Activated CD4-positive, alpha-beta T cell treated with anti-CD3 and anti-CD28 coated beads for 36 hours (primary cell): ENCODE data around the gene APBA3. TPM values are rescaled to one million over a fixed set of nuclear protein-coding genes. Genes with fewer than 3 reads are reported as not detected.
A peak's percentile ranks its signal among the peaks of the same experiment; 100 is the strongest.
"Not testable (repeated sequence)": the region's sequence is repeated elsewhere in the genome, so short reads cannot be mapped to it uniquely, and the experiment has no call there.

ENCODE experiments used
- ATAC-seq: fragments of 200-7000 bp; cut with Tn5 transposase; one replicate; pipeline ENCODE4 v1.10.0; 2021; ENCODE audit warnings: mild to moderate bottlenecking, moderate library complexity
- CTCF ChIA-PET: fragments of 350-600 bp; sonication (Branson Sonifier 250); formaldehyde crosslinking; loops from one replicate; lab custom pipeline; 2021; ENCODE audit warnings: antibody characterized with exemption; lab: Charles Lee
- POLR2A ChIA-PET: fragments of 350-600 bp; sonication (Branson Sonifier 250); formaldehyde crosslinking; loops from one replicate; lab custom pipeline; 2021; ENCODE audit warnings: antibody characterized with exemption, inconsistent platforms; lab: Charles Lee
- DNase-seq: peaks from one replicate; pipeline ENCODE4 v3.0.0-alpha.2; 2020
- H3K27ac Mint-ChIP-seq: one replicate; pipeline ENCODE4 v1.8.0; 2021; ENCODE audit warnings: mixed read lengths
- H3K27me3 Mint-ChIP-seq: one replicate; pipeline ENCODE4 v1.8.0; 2021; ENCODE audit warnings: mixed read lengths
- H3K36me3 Mint-ChIP-seq: one replicate; pipeline ENCODE4 v1.8.0; 2021; ENCODE audit warnings: low read depth, mixed read lengths
- H3K4me1 Mint-ChIP-seq: one replicate; pipeline ENCODE4 v1.8.0; 2021; ENCODE audit warnings: mixed read lengths
- H3K4me3 Mint-ChIP-seq: one replicate; pipeline ENCODE4 v1.8.0; 2021; ENCODE audit warnings: mild to moderate bottlenecking, moderate library complexity, mixed read lengths
- H3K9me3 Mint-ChIP-seq: one replicate; pipeline ENCODE4 v1.8.0; 2021; ENCODE audit warnings: low read depth, mixed read lengths
- intact Hi-C, 2 experiments: fragments of 100-400 bp; cut with DNase I in 1 of 2; cut with micrococcal nuclease in 1 of 2; formaldehyde crosslinking; loops; one replicate each; pipeline versions ENCODE4 v1.14.2 to v1.15.1; 2022 to 2024; cut with DNase I, micrococcal nuclease
- total RNA-seq, 2 experiments: library from RNA; stranded (reverse); gene quantifications; one replicate each; pipeline ENCODE4 v1.2.3, GENCODE V29; 2021

Gene APBA3
- total RNA-seq, 2 experiments from 2014 or later = 29.8 to 37.1 TPM

DNA sequence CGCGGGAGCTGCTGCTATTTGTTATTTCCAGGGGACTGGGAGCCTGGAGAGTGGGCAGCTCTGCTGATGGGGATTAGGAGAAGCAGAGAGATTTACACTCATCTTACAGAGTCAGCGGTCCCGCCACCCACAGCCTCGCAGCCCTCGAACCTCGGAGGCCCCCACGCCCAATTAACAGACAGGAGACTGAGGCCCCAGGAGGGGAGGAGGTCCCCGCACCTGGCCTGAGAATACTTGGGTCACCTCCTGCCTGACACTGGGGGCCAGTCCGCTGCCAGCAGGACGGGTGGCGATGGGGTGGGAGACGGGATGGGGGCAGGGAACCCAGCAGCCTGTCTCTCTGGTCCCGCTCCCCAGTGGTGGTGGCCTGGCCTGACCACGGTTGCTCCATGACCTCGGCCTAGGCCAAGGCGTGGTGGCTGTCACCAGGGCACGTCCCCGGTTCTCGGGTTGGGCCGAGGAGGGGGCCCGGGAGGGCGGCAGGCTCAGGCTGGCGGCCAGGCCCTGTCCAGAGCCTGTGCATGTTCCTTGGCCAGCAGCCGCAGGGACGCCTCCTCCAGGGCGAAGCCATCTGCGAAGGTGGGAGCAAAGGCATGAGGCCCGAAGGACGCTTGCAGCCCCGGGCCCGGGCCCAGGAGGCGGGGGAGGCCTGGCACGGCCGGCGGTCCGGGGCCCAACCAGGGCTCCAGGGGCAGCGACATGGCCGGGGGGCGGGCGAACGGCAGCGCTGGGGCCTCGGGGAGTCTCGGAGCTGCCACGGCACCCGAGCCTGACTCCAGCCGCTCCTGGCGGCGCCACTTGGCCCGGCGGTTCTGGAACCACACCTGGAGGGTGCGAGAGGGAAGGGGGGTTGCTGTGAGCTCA is 8.9 kb upstream of the APBA3 start:
- ChIA-PET POLR2A (interaction anchor here (0.6 kb wide), 1 partner anchor 551 kb away, joined by 3 read pairs; no protein-coding TSS in a partner anchor), CTCF (no interaction called here)
- no peaks in the 10 kb centered on the region for H3K27me3 Mint-ChIP-seq
- H3K4me3 Mint-ChIP-seq = no peak overlapping the region
- peaks cover 8% of the 10 kb centered on the region for H3K4me1 Mint-ChIP-seq
- intact Hi-C loops = no loop called here
- H3K36me3 Mint-ChIP-seq = peaks cover 14% of the 10 kb centered on the region
- no peak for ATAC-seq
- no peaks in the 10 kb centered on the region for H3K9me3 Mint-ChIP-seq
- no peak overlapping the region for H3K27ac Mint-ChIP-seq
- DNase-seq = no peak

DNA sequence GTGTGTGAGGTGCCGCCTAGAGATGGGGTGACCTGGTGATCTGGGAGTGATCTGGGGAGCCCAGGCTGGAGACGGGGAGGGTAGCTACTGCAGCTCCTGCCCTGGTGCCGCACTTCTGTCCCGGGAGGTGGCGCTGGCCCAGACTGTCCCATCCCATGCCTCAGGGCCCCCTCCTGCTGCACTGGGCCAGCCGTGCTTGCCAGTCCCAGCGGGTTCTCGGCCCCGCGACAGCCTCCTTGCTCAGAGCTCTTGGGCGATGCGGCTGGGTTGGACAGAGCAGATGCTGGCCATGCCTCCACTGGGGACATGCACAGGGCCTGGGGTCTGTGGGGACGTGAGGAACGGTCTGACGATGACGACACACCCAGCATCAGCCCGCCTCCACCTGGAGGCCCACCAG is 8.0 kb upstream of the APBA3 start:
- peaks cover 8% of the 10 kb centered on the region for H3K4me1 Mint-ChIP-seq
- ATAC-seq = no peak
- H3K4me3 Mint-ChIP-seq = no peak overlapping the region
- CTCF ChIA-PET = no interaction called here
- no peak overlapping the region for H3K27ac Mint-ChIP-seq
- DNase-seq = no peak
- intact Hi-C loops = no loop called here
- POLR2A ChIA-PET = interaction anchor here (0.6 kb wide), 2 partner anchors 14 to 551 kb away, joined by 3 read pairs; no protein-coding TSS in a partner anchor
- no peaks in the 10 kb centered on the region for H3K9me3 Mint-ChIP-seq
- H3K27me3 Mint-ChIP-seq = no peaks in the 10 kb centered on the region
- peaks cover 14% of the 10 kb centered on the region for H3K36me3 Mint-ChIP-seq

GRCh38 chr19:3768748-3769099 is 7.2 kb upstream of the APBA3 start:
- POLR2A ChIA-PET = interaction anchor here (0.6 kb wide), 1 partner anchor 15 kb away, joined by 3 read pairs; no protein-coding TSS in a partner anchor
- no peak for DNase-seq
- no peak for ATAC-seq
- CTCF ChIA-PET = no interaction called here
- no peaks in the 10 kb centered on the region for H3K9me3 Mint-ChIP-seq
- intact Hi-C loops = no loop called here
- peaks cover 14% of the 10 kb centered on the region for H3K36me3 Mint-ChIP-seq
- no peak overlapping the region for H3K4me3 Mint-ChIP-seq
- no peaks in the 10 kb centered on the region for H3K27me3 Mint-ChIP-seq
- peaks cover 8% of the 10 kb centered on the region for H3K4me1 Mint-ChIP-seq
- H3K27ac Mint-ChIP-seq = no peak overlapping the region

GRCh38 chr19:3768015-3768747 is 6.7 kb upstream of the APBA3 start:
- DNase-seq (no peak), ATAC-seq (no peak)
- Mint-ChIP-seq H3K4me1 (peaks cover 10% of the 10 kb centered on the region), H3K9me3 (no peaks in the 10 kb centered on the region), H3K36me3 (peaks cover 14% of the 10 kb centered on the region), H3K27ac (no peak overlapping the region), H3K27me3 (no peaks in the 10 kb centered on the region), H3K4me3 (no peak overlapping the region)
- ChIA-PET CTCF (no interaction called here), POLR2A (no interaction called here)
- intact Hi-C loops = no loop called here

DNA sequence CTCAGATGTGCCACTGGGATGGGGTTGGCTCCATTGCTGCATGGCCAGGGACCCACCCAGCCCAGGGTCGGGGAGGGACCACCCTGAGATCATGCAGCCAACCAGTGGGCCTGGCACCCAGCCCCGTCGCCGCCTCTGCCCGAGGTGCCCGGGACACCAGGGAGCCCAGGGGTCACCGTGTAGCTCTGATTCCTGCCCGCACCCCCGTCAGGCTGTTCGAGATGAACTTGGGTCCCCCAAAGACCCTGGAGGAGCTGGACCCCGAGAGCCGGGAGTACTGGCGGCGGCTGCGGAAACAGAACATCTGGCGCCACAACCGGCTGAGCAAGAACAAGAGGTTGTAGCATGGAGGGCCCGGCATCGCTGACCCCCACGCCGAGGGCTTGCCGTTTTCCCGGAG is 5.6 kb upstream of the APBA3 start:
- ATAC-seq = no peak
- peaks cover 14% of the 10 kb centered on the region for H3K36me3 Mint-ChIP-seq
- H3K27ac Mint-ChIP-seq = no peak overlapping the region
- no peak overlapping the region for H3K4me3 Mint-ChIP-seq
- POLR2A ChIA-PET = no interaction called here
- CTCF ChIA-PET = no interaction called here
- H3K27me3 Mint-ChIP-seq = no peaks in the 10 kb centered on the region
- DNase-seq = no peak
- H3K4me1 Mint-ChIP-seq = peaks cover 12% of the 10 kb centered on the region
- no peaks in the 10 kb centered on the region for H3K9me3 Mint-ChIP-seq
- intact Hi-C loops = no loop called here

- intact Hi-C loops = no loop called here
Observed at GRCh38 chr19:3766520-3766919, 5.0 kb upstream of the APBA3 start.

GRCh38 chr19:3765757-3766156 is 4.3 kb upstream of the APBA3 start:
- CTCF ChIA-PET, POLR2A ChIA-PET, H3K27me3 Mint-ChIP-seq, H3K4me3 Mint-ChIP-seq, H3K9me3 Mint-ChIP-seq, H3K27ac Mint-ChIP-seq, intact Hi-C loops, DNase-seq, ATAC-seq: not testable (repeated sequence)
- Mint-ChIP-seq H3K36me3 (peaks cover 18% of the 10 kb centered on the region), H3K4me1 (peaks cover 18% of the 10 kb centered on the region)

More at GRCh38 chr19:3766520-3766919, 5.0 kb upstream of the APBA3 start:
- Mint-ChIP-seq H3K36me3 (peaks cover 14% of the 10 kb centered on the region), H3K27ac (peak overlapping the region; percentile 55), H3K4me1 (peaks cover 17% of the 10 kb centered on the region), H3K4me3 (no peak overlapping the region), H3K9me3 (no peaks in the 10 kb centered on the region), H3K27me3 (no peaks in the 10 kb centered on the region)
- POLR2A ChIA-PET = no interaction called here
- CTCF ChIA-PET = no interaction called here
- ATAC-seq (no peak), DNase-seq (no peak)

DNA sequence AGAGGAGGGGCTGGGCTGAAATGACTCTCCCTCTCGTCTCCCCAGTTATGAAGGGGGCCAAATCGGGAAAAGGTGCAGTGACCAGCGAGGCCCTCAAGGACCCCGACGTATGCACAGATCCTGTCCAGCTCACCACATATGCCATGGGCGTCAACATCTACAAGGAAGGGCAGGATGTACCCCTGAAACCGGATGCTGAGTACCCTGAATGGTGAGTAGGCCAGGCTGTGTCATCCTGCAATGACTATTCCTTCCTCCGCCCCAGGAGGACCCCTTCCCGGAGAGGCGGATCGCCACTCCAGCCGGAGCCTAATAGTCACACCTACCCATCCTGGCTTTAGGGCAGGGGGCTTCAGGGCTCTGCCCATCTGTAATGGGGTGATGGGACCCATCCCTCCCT is 3.6 kb upstream of the APBA3 start:
- Mint-ChIP-seq H3K27me3 (no peaks in the 10 kb centered on the region), H3K4me1 (peaks cover 23% of the 10 kb centered on the region), H3K36me3 (peaks cover 18% of the 10 kb centered on the region), H3K4me3 (no peak overlapping the region), H3K27ac (no peak overlapping the region), H3K9me3 (no peaks in the 10 kb centered on the region)
- DNase-seq = no peak
- CTCF ChIA-PET = no interaction called here
- POLR2A ChIA-PET = no interaction called here
- ATAC-seq = no peak
- intact Hi-C loops = no loop called here

- Mint-ChIP-seq H3K27ac (peak within 1 kb of the TSS; percentile 99), H3K36me3 (peaks cover 16% of the 10 kb centered on the region), H3K4me1 (peaks cover 39% of the 10 kb centered on the region), H3K9me3 (no peaks in the 10 kb centered on the region), H3K4me3 (peak within 1 kb of the TSS; percentile 100), H3K27me3 (no peaks in the 10 kb centered on the region)
- intact Hi-C loops = loop anchor here (1.0 to 5.0 kb wide), 18 partner anchors 50 to 1960 kb away; partner anchors contain the start of genes FZR1 (in 2 of the 2), YJU2 (in 2 of the 2), CATSPERD (in 1 of the 2) and CHAF1A (in 1 of the 2)
- peak; percentile 88 for ATAC-seq
- DNase-seq = peak; percentile 100
- CTCF ChIA-PET = interaction anchor here (0.7 to 2.7 kb wide), 17 partner anchors 11 to 812 kb away, joined by 3 to 28 read pairs (median 4); partner anchors contain the start of genes MATK and YJU2
- POLR2A ChIA-PET = interaction anchor here (0.6 to 2.2 kb wide), 7 partner anchors 21 to 296 kb away, joined by 4 to 8 read pairs (median 4); partner anchors contain the start of gene DAPK3
Observed at GRCh38 chr19:3762501-3763459, 1.3 kb upstream of the APBA3 start, which contains the start of gene MRPL54. Gene MRPL54 (plus strand): TSS chr19:3762682. CDS start chr19:3762701, 19 bp downstream.

DNA sequence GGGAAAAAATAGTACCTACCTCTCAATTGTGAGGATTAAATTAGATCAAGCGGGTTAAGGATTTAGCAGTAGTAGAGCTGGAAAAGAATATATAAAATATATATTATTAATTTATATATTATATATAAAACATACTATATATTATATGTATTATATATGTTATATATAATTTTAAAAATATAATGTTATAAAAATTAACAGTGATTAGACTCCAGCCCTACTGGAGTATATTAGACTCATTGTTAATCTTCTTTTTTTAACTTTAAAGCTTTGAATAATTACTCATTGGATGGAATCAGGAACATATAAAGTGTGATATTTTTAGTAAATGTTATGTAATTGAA is 610 bp upstream of the APBA3 start:
- H3K4me3 Mint-ChIP-seq = peak overlapping the region; percentile 100

More for the DNA sequence above, 610 bp upstream of the APBA3 start:
- Mint-ChIP-seq H3K4me1 (peaks cover 40% of the 10 kb centered on the region), H3K27ac (peak overlapping the region; percentile 99), H3K27me3 (no peaks in the 10 kb centered on the region), H3K9me3 (no peaks in the 10 kb centered on the region), H3K36me3 (peaks cover 16% of the 10 kb centered on the region)
- ChIA-PET CTCF (interaction anchor here (0.7 to 2.7 kb wide), 11 partner anchors 10 to 812 kb away, joined by 3 to 28 read pairs (median 4); partner anchors contain the start of gene MATK), POLR2A (interaction anchor here (1.0 to 2.2 kb wide), 6 partner anchors 22 to 297 kb away, joined by 4 to 8 read pairs (median 5); partner anchors contain the start of gene DAPK3)
- intact Hi-C loops = loop anchor here (1.0 to 5.0 kb wide), 18 partner anchors 51 to 1960 kb away; partner anchors contain the start of genes FZR1 (in 2 of the 2), YJU2 (in 2 of the 2), CATSPERD (in 1 of the 2) and CHAF1A (in 1 of the 2)
- ATAC-seq (no peak), DNase-seq (no peak)
